HEK293 (cell line): ENCODE results near the gene PHKG2.

Experiments
- MZF1 ChIP-seq: fragments of 450-650 bp; formaldehyde crosslinking; IDR thresholded peaks from 2 replicates; pipeline ENCODE4 v1.5.1; 2017; ENCODE audit warnings: missing biosample characterization, missing genetic modification characterization, borderline replicate concordance
- PBX3 ChIP-seq: sonication (generic); formaldehyde crosslinking; IDR thresholded peaks from 2 replicates; pipeline ENCODE4 v1.8.1; 2022; ENCODE audit warnings: mild to moderate bottlenecking, moderate library complexity, missing genetic modification reagents
- TCF7L2 ChIP-seq: IDR thresholded peaks from 2 replicates; pipeline ENCODE4 v1.6.1; 2011; ENCODE audit warnings: low read depth, mild to moderate bottlenecking, inconsistent platforms, low read length, moderate library complexity, borderline replicate concordance

DNA sequence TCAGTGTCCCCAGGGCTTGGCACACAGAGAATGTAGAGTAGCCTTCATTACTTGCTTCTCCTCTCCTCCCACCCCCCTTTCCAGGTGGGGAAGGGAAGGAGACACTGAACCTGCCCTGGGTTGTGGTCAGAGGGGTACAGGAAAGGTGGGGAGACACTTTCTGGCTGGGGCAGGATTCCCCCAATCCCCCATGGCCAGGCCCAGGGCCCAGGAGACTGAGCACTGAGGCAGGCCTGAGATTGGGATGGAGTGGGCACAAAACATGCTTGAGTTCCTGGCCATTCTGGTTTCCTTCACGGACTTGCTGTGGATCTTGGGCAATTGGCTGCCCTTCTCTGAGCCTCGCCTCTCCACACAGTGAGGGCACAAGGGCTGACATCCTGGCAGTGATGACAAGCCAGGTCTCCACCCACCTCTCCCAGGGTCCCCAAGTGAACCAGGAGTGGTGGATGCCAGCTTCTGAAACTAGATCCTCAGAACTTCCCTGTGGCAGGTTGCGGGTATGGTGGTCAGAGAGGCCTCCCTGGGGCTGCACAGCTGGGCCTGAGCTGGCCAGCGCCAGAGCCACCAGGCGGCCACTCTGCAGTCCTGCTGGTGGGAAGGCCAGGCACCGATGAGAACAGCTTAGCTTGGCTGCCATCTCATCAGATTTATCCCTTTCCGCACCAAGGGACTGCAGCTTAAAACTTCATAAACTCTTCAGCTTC lies 29.5 kb downstream of the PHKG2 start:
- no peak for TF ChIP-seq MZF1
- no peak for TF ChIP-seq PBX3
- TF ChIP-seq TCF7L2: no peak
